Amniotic stem cell (primary cell): ENCODE data around the gene SLC9A9.

Experiments used
- DNase-seq: peaks from one replicate; lab custom pipeline; 2025; lab: John Stamatoyannopoulos, UW

Gene SLC9A9

GRCh38 chr3:143648218-143648617 is 200.1 kb downstream of the SLC9A9 start:
- DNase-seq: no peak

- DNase-seq: peak; percentile 67
These were observed 203.7 kb downstream of the SLC9A9 start for GRCh38 chr3:143644370-143645089.

GRCh38 chr3:143643905-143644304 is 204.4 kb downstream of the SLC9A9 start:
- DNase-seq: no peak

GRCh38 chr3:143640774-143641173 is 207.5 kb downstream of the SLC9A9 start:
- DNase-seq: no peak

GRCh38 chr3:143637133-143637532 is 211.1 kb downstream of the SLC9A9 start:
- DNase-seq: no peak

- DNase-seq: no peak
These were observed 213.3 kb downstream of the SLC9A9 start for GRCh38 chr3:143634991-143635390.

GRCh38 chr3:143634427-143634826 is 213.8 kb downstream of the SLC9A9 start:
- DNase-seq: no peak

- no peak for DNase-seq
These were observed 214.5 kb downstream of the SLC9A9 start for GRCh38 chr3:143633816-143634215.

- DNase-seq: no peak
These were observed 218.5 kb downstream of the SLC9A9 start for GRCh38 chr3:143629726-143630125.

- no peak for DNase-seq
These were observed 219.3 kb downstream of the SLC9A9 start for GRCh38 chr3:143628971-143629370.

- DNase-seq: no peak
These were observed 220.9 kb downstream of the SLC9A9 start for GRCh38 chr3:143627336-143627735.

GRCh38 chr3:143619231-143619630 is 229.0 kb downstream of the SLC9A9 start:
- no peak for DNase-seq

- DNase-seq: no peak
These were observed 231.2 kb downstream of the SLC9A9 start for GRCh38 chr3:143617050-143617449.

GRCh38 chr3:143613226-143613625 is 235.0 kb downstream of the SLC9A9 start:
- no peak for DNase-seq

- no peak for DNase-seq
These were observed 235.7 kb downstream of the SLC9A9 start for GRCh38 chr3:143612541-143612940.

- no peak for DNase-seq
These were observed 239.3 kb downstream of the SLC9A9 start for GRCh38 chr3:143608966-143609365.

- no peak for DNase-seq
These were observed 242.9 kb downstream of the SLC9A9 start for GRCh38 chr3:143605233-143605950.

GRCh38 chr3:143604402-143605185 is 243.7 kb downstream of the SLC9A9 start:
- no peak for DNase-seq

- DNase-seq: no peak
These were observed 244.5 kb downstream of the SLC9A9 start for GRCh38 chr3:143603774-143604173.

GRCh38 chr3:143601723-143602484 is 246.4 kb downstream of the SLC9A9 start:
- no peak for DNase-seq

GRCh38 chr3:143600756-143601718 is 247.2 kb downstream of the SLC9A9 start:
- no peak for DNase-seq
